Heart left ventricle (tissue), 13 donors: Measurements from ENCODE around the gene SLC6A18.

Experiments
- CTCF ChIP-seq, 12 donors: fragments of 200-600 bp; sonication (generic) in 4 of 12; IDR thresholded peaks; one replicate each; pipeline versions ENCODE4 v1.5.0 to v1.8.0; 2018 to 2022; ENCODE audit warnings: antibody characterized with exemption in 12 of 12, mild to moderate bottlenecking in 5 of 12
- POLR2A ChIP-seq, 2 donors: fragments of 450-650 bp; IDR thresholded peaks; one replicate each; pipeline ENCODE4 v1.6.1; 2017; ENCODE audit warnings: antibody characterized with exemption in 2 of 2, mild to moderate bottlenecking in 2 of 2, moderate library complexity in 2 of 2
- donor health status: ischemic (EF 13 %, LVEDD 7.1; RV severe dilation, severe dysfunction).
- donor health status: DM: no; HTN: yes; CAD: no.
- donor health status: DM: no; HTN: no; CAD: no.
- donor health status: ischemic (EF 25% LVEDD 6.9; RV normal size, moderate dysfunction).
- donor health status: ischemic (EF 25% LVEDD 5.7; RV mildly dilated, moderate dysfunction).
- donor health status: ischemic (EF 35%, LVEDD 5.7; RV mildly dilated, moderate dysfunction).
- donor health status: nonischemic (EF 11% LVEDD 7.7; RV severe dilation, severe dysfunction).
- donor health status: DM: yes; HTN: yes; CAD: no.
- donor health status: PGD.
- donor health status: ischemic (EF 29% LVEDD 5.4; RV normal size, mild dysfunction).
- donor health status: nonischemic (EF 23%, LVEDD 6.1; RV moderate dilation, normal function).

- TF ChIP-seq CTCF (IDR thresholded peaks at IDR 0.05) (no peak), POLR2A (IDR thresholded peaks at IDR 0.05) (no peak)
Measured at GRCh38 chr5:1285883-1286291, 60.7 kb downstream of the SLC6A18 start.
